Astrocyte (in vitro differentiated cells and primary cell): ENCODE results near the gene GPR33. TPM values are rescaled to one million over a fixed set of nuclear protein-coding genes. Genes with fewer than 3 reads are reported as not detected.

ENCODE experiments used
- DNase-seq: peaks from one replicate; pipeline ENCODE4 v3.0.0-alpha.2; 2010; ENCODE audit warnings: low read depth
- FAIRE-seq: peaks from 2 replicates; lab custom pipeline; 2011; peaks lifted over from hg19 to GRCh38; lab: Jason Lieb, UNC
- H2AFZ ChIP-seq: 2 replicates; pipeline ENCODE4 v1.6.0; 2012; ENCODE audit warnings: low read depth, low read length, inconsistent platforms
- H3K27ac ChIP-seq: 2 replicates; pipeline ENCODE4 v1.5.1; 2011; ENCODE audit warnings: low read depth, low read length, inconsistent platforms
- H3K27me3 ChIP-seq: 2 replicates; pipeline ENCODE4 v1.6.0; 2011; ENCODE audit warnings: low read length, inconsistent platforms; ENCODE audit not compliant: insufficient read depth
- H3K36me3 ChIP-seq: 2 replicates; pipeline ENCODE4 v1.5.1; 2011; ENCODE audit warnings: low read length, inconsistent platforms; ENCODE audit not compliant: insufficient read depth
- H3K4me1 ChIP-seq: 2 replicates; pipeline ENCODE4 v1.5.1; 2011; ENCODE audit warnings: low read length, inconsistent platforms; ENCODE audit not compliant: insufficient read depth
- H3K4me2 ChIP-seq: 2 replicates; pipeline ENCODE4 v1.6.0; 2012; ENCODE audit warnings: low read length, inconsistent platforms
- H3K4me3 ChIP-seq: 2 replicates; pipeline ENCODE4 v1.5.1; 2011; ENCODE audit warnings: low read depth, mild to moderate bottlenecking, low read length, inconsistent platforms; ENCODE audit not compliant: insufficient read depth
- H3K79me2 ChIP-seq: 2 replicates; pipeline ENCODE4 v1.6.0; 2012; ENCODE audit warnings: mild to moderate bottlenecking, low read length, inconsistent platforms; ENCODE audit not compliant: insufficient read depth
- H3K9ac ChIP-seq: 2 replicates; pipeline ENCODE4 v1.6.0; 2012; ENCODE audit warnings: mild to moderate bottlenecking, low read length, inconsistent platforms
- H3K9me3 ChIP-seq: 2 replicates; pipeline ENCODE4 v1.5.1; 2012; ENCODE audit warnings: low read depth, mild to moderate bottlenecking, low read length, inconsistent platforms; ENCODE audit not compliant: insufficient read depth
- H4K20me1 ChIP-seq: 2 replicates; pipeline ENCODE4 v1.6.0; 2012; ENCODE audit warnings: low read length, inconsistent platforms; ENCODE audit not compliant: insufficient read depth
- H3K27ac Mint-ChIP-seq: one replicate; pipeline ENCODE4 v1.8.0; 2021; ENCODE audit warnings: mild to moderate bottlenecking, mixed read lengths; ENCODE audit not compliant: unreplicated experiment
- H3K27me3 Mint-ChIP-seq: one replicate; pipeline ENCODE4 v1.8.0; 2021; ENCODE audit warnings: low read depth, mixed read lengths; ENCODE audit not compliant: unreplicated experiment
- H3K36me3 Mint-ChIP-seq: one replicate; pipeline ENCODE4 v1.8.0; 2021; ENCODE audit warnings: low read depth, mixed read lengths; ENCODE audit not compliant: unreplicated experiment
- H3K4me1 Mint-ChIP-seq: one replicate; pipeline ENCODE4 v1.8.0; 2021; ENCODE audit warnings: low read depth, mixed read lengths; ENCODE audit not compliant: unreplicated experiment
- H3K4me3 Mint-ChIP-seq: one replicate; pipeline ENCODE4 v1.8.0; 2021; ENCODE audit warnings: mild to moderate bottlenecking, moderate library complexity, mixed read lengths; ENCODE audit not compliant: unreplicated experiment
- H3K9me3 Mint-ChIP-seq: one replicate; pipeline ENCODE4 v1.8.0; 2021; ENCODE audit warnings: mild to moderate bottlenecking, mixed read lengths; ENCODE audit not compliant: unreplicated experiment
- CTCF ChIP-seq: IDR thresholded peaks from 2 replicates; pipeline ENCODE4 v1.5.1; 2011; ENCODE audit warnings: low read depth, mild to moderate bottlenecking, inconsistent platforms, low read length, moderate library complexity; ENCODE audit not compliant: insufficient read depth
- EZH2 ChIP-seq: IDR thresholded peaks from 2 replicates; pipeline ENCODE4 v1.6.1; 2012; ENCODE audit warnings: mild to moderate bottlenecking, low read length, inconsistent platforms; ENCODE audit not compliant: insufficient read depth
- total RNA-seq: library from RNA; stranded (reverse); gene quantifications from 2 replicates; pipeline ENCODE4 v1.2.1, GENCODE V29; 2021

The GPR33 gene
- total RNA-seq, 1 donor from 2014 or later, result not detected

DNA sequence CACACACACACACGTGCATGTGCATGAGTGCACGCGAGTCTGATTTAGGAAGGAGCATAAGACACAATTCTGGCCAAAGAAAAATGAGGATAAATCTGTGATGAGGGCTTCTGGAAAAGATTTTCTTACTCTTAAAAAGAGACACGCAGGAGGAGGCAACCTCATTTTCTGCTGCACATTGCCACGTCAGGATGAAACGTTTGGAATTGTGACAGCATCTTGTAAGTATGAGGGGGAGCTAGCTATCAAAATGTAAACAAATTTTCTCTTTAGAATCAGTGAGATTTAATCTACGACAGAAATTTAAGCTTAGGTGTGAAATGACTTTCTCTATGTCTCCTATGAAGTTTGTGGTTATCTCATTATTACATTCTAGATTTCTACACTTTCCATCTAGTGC lies 42.3 kb upstream of the GPR33 start:
- no peak overlapping the region for H3K4me3 Mint-ChIP-seq
- Histone ChIP-seq H3K9me3 (no peaks in the 10 kb centered on the region), H4K20me1 (no peaks in the 10 kb centered on the region), H3K27ac (no peak overlapping the region), H3K27me3 (no peaks in the 10 kb centered on the region), H3K4me1 (no peaks in the 10 kb centered on the region), H3K36me3 (no peaks in the 10 kb centered on the region), H3K79me2 (no peaks in the 10 kb centered on the region), H3K4me3 (no peak overlapping the region), H2AFZ (no peak overlapping the region), H3K9ac (no peak overlapping the region), H3K4me2 (no peak overlapping the region)
- no peaks in the 10 kb centered on the region for H3K36me3 Mint-ChIP-seq
- DNase-seq (no peak), FAIRE-seq (no peak)
- H3K27ac Mint-ChIP-seq, result no peak overlapping the region
- H3K4me1 Mint-ChIP-seq, result no peaks in the 10 kb centered on the region
- H3K9me3 Mint-ChIP-seq, result no peaks in the 10 kb centered on the region
- no peaks in the 10 kb centered on the region for H3K27me3 Mint-ChIP-seq
- TF ChIP-seq EZH2 (no peak), CTCF (no peak)

GRCh38 chr14:31529053-31529452 lies 41.2 kb upstream of the GPR33 start:
- no peaks in the 10 kb centered on the region for H3K27me3 Mint-ChIP-seq
- Histone ChIP-seq H3K36me3 (no peaks in the 10 kb centered on the region), H3K9ac (no peak overlapping the region), H3K27me3 (no peaks in the 10 kb centered on the region), H3K27ac (no peak overlapping the region), H2AFZ (no peak overlapping the region), H3K4me2 (no peak overlapping the region), H3K79me2 (no peaks in the 10 kb centered on the region), H3K4me3 (no peak overlapping the region), H3K4me1 (no peaks in the 10 kb centered on the region), H3K9me3 (no peaks in the 10 kb centered on the region), H4K20me1 (no peaks in the 10 kb centered on the region)
- no peak for TF ChIP-seq CTCF
- H3K27ac Mint-ChIP-seq, result no peak overlapping the region
- no peaks in the 10 kb centered on the region for H3K36me3 Mint-ChIP-seq
- H3K4me1 Mint-ChIP-seq, result no peaks in the 10 kb centered on the region
- DNase-seq (no peak), FAIRE-seq (no peak)
- peaks cover 2% of the 10 kb centered on the region for H3K9me3 Mint-ChIP-seq
- H3K4me3 Mint-ChIP-seq, result no peak overlapping the region

- Mint-ChIP-seq H3K27ac (no peak overlapping the region), H3K36me3 (no peaks in the 10 kb centered on the region), H3K4me3 (no peak overlapping the region), H3K27me3 (no peaks in the 10 kb centered on the region), H3K4me1 (no peaks in the 10 kb centered on the region), H3K9me3 (peaks cover 2% of the 10 kb centered on the region)
- no peaks in the 10 kb centered on the region for H3K36me3 ChIP-seq
- no peak for FAIRE-seq
- no peaks in the 10 kb centered on the region for H3K4me1 ChIP-seq
- no peaks in the 10 kb centered on the region for H3K79me2 ChIP-seq
- no peak for DNase-seq
- H3K9me3 ChIP-seq, result no peaks in the 10 kb centered on the region
- no peaks in the 10 kb centered on the region for H4K20me1 ChIP-seq
- H3K4me2 ChIP-seq, result no peak overlapping the region
- TF ChIP-seq EZH2 (no peak), CTCF (no peak)
- H3K9ac ChIP-seq, result no peak overlapping the region
- H3K27me3 ChIP-seq, result no peaks in the 10 kb centered on the region
- no peak overlapping the region for H3K4me3 ChIP-seq
- H2AFZ ChIP-seq, result no peak overlapping the region
- no peak overlapping the region for H3K27ac ChIP-seq
These were observed 39.7 kb upstream of the GPR33 start for GRCh38 chr14:31527546-31527945.
